ENCODE measurements around the gene AUH. TPM values are rescaled to one million over a fixed set of nuclear protein-coding genes. Genes with fewer than 3 reads are reported as not detected.

Gene AUH
- total RNA-seq, 1 experiment from 2014 or later = 21.7 TPM

DNA sequence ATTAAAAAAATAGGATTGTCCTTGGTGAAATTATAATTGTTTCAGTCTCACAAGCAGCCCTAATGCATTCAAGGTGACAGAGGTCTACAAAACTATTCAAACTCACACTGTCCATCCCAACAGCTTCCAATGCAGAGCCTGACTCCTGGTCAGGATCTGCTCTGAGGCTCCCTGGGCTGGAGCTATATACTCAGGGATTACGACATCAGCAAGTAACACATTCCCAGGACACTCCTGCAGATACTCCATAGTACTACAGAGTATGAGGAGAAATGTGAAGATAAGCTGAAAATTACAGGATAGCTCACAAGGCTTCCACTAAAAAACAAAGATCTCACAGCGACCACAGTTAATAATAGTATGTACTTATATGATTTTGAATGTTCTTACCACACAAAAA lies 130.1 kb downstream of the AUH start:
- Histone ChIP-seq H2AK5ac (ENCODE audit: insufficient read length, low read length) (no peak overlapping the region), H3K4me1 (ENCODE audit: insufficient read depth, low read length) (no peaks in the 10 kb centered on the region), H3K9ac (ENCODE audit: extremely low read depth, insufficient read length, low read length) (no peak overlapping the region), H3K27me3 (ENCODE audit: insufficient read depth, low read length) (no peaks in the 10 kb centered on the region), H2BK120ac (ENCODE audit: low read depth, low read length, poor library complexity, severe bottlenecking) (no peak overlapping the region), H3K4ac (ENCODE audit: low read depth, low read length) (no peak overlapping the region), H3K9me3 (ENCODE audit: control insufficient read depth, low read depth, low read length) (no peaks in the 10 kb centered on the region), H2BK12ac (ENCODE audit: insufficient read length, low read depth, low read length) (no peak overlapping the region), H3K27ac (ENCODE audit: insufficient read length, low read depth, low read length) (no peak overlapping the region), H3K56ac (ENCODE audit: insufficient read length, low read depth, low read length) (no peak overlapping the region), H3K18ac (ENCODE audit: insufficient read length, low read depth, low read length) (no peak overlapping the region), H4K20me1 (ENCODE audit: control insufficient read depth, insufficient read depth, insufficient read length) (no peaks in the 10 kb centered on the region), H2AFZ (ENCODE audit: low read length) (no peak overlapping the region), H3K4me2 (ENCODE audit: insufficient read depth, insufficient read length, low read length) (no peak overlapping the region), H2BK5ac (ENCODE audit: insufficient read length, low read length) (no peak overlapping the region), H2BK20ac (ENCODE audit: low read depth, low read length, poor library complexity, severe bottlenecking) (no peak overlapping the region), H4K5ac (ENCODE audit: insufficient read length, low read depth, low read length) (no peak overlapping the region), H4K8ac (replicated peaks; ENCODE audit: insufficient read length, low read depth, low read length) (no peak overlapping the region), H3K79me2 (ENCODE audit: insufficient read depth, low read length) (no peaks in the 10 kb centered on the region), H3T11ph (ENCODE audit: low read length) (no peak overlapping the region), H3K23me2 (ENCODE audit: insufficient read length, low read depth, low read length, poor library complexity, severe bottlenecking) (no peaks in the 10 kb centered on the region), H2BK15ac (ENCODE audit: low read depth, low read length) (no peak overlapping the region), H3K14ac (ENCODE audit: insufficient read depth, low read length) (no peak overlapping the region), H4K91ac (ENCODE audit: insufficient read length, low read depth, low read length) (no peak overlapping the region), H3K79me1 (ENCODE audit: insufficient read depth, low read depth, low read length, poor library complexity, severe bottlenecking) (no peaks in the 10 kb centered on the region), H3K23ac (ENCODE audit: insufficient read length, low read depth, low read length) (no peak overlapping the region)
- no peaks in the 10 kb centered on the region for H3K27me3 Mint-ChIP-seq (ENCODE audit: low read depth)
- TF ChIP-seq, protein P1, sequence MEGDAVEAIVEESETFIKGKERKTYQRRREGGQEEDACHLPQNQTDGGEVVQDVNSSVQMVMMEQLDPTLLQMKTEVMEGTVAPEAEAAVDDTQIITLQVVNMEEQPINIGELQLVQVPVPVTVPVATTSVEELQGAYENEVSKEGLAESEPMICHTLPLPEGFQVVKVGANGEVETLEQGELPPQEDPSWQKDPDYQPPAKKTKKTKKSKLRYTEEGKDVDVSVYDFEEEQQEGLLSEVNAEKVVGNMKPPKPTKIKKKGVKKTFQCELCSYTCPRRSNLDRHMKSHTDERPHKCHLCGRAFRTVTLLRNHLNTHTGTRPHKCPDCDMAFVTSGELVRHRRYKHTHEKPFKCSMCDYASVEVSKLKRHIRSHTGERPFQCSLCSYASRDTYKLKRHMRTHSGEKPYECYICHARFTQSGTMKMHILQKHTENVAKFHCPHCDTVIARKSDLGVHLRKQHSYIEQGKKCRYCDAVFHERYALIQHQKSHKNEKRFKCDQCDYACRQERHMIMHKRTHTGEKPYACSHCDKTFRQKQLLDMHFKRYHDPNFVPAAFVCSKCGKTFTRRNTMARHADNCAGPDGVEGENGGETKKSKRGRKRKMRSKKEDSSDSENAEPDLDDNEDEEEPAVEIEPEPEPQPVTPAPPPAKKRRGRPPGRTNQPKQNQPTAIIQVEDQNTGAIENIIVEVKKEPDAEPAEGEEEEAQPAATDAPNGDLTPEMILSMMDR (conservative IDR thresholded peaks at IDR 0.05) = no peak
- no peak overlapping the region for H3K27ac Mint-ChIP-seq
- H3K4me3 Mint-ChIP-seq = no peak overlapping the region
- peaks cover 9 to 17% (median 16%) of the 10 kb centered on the region in 3 experiments for H3K36me3 Mint-ChIP-seq (ENCODE audit: insufficient read depth in 1 of 3, low read depth in 3 of 3)
- no CpG with 5 or more reads among the region's 2 CpGs for WGBS (ENCODE audit: extremely low coverage, insufficient read length, low lambda C conversion rate)
- peaks cover 0 to 3% of the 10 kb centered on the region in 2 experiments; a peak in 1 of 4 replicates for H3K4me1 Mint-ChIP-seq
- DNase-seq = no peak
- H3K9me3 Mint-ChIP-seq = peaks cover 8 to 9% of the 10 kb centered on the region in 2 experiments; a peak in 2 of 5 replicates
